CD14-positive monocyte (primary cell): Measurements from ENCODE around the gene SYTL3. TPM values are rescaled to one million over a fixed set of nuclear protein-coding genes. Genes with fewer than 3 reads are reported as not detected.

Experiments
- DNase-seq, 3 donors: peaks; one replicate each; pipeline ENCODE4 v3.0.0-alpha.2; 2011 to 2022
- H2AFZ ChIP-seq: 2 replicates; pipeline ENCODE4 v1.6.0; 2012; ENCODE audit warnings: mild to moderate bottlenecking, low read depth, low read length, inconsistent platforms; ENCODE audit not compliant: insufficient read depth, poor library complexity, severe bottlenecking
- H3K27ac ChIP-seq, 2 donors: 1 replicate in 1 of 2; 2 replicates in 1 of 2; pipeline ENCODE4 v1.5.1; 2012 to 2013; ENCODE audit warnings: low read length in 2 of 2, control low read depth in 1 of 2, inconsistent platforms in 1 of 2, low read depth in 1 of 2, mild to moderate bottlenecking in 1 of 2
- H3K27me3 ChIP-seq, 2 donors: one replicate each; pipeline versions ENCODE4 v1.6.0 to v1.6.1; 2011 to 2013; ENCODE audit warnings: low read length in 2 of 2; ENCODE audit not compliant: control insufficient read depth in 2 of 2, insufficient read depth in 2 of 2
- H3K36me3 ChIP-seq, 2 donors: replicated peaks in 1 of 2; 1 replicate in 1 of 2; 2 replicates in 1 of 2; pipeline versions ENCODE4 v1.5.1 to v1.6.1; 2012 to 2013; ENCODE audit warnings: low read length in 2 of 2, control low read depth in 1 of 2, inconsistent platforms in 1 of 2, mild to moderate bottlenecking in 1 of 2; ENCODE audit not compliant: insufficient read depth in 2 of 2, control insufficient read depth in 1 of 2
- H3K4me1 ChIP-seq, 2 donors: 1 replicate in 1 of 2; 2 replicates in 1 of 2; pipeline versions ENCODE4 v1.5.1 to v1.6.1; 2012 to 2013; ENCODE audit warnings: low read length in 2 of 2, control low read depth in 1 of 2, inconsistent platforms in 1 of 2, mild to moderate bottlenecking in 1 of 2, moderate library complexity in 1 of 2; ENCODE audit not compliant: insufficient read depth in 2 of 2, control insufficient read depth in 1 of 2
- H3K4me2 ChIP-seq: replicated peaks from 2 replicates; pipeline ENCODE3; 2012; ENCODE audit warnings: low read length, moderate library complexity, mild to moderate bottlenecking; ENCODE audit not compliant: poor library complexity, severe bottlenecking; ENCODE audit errors: extremely low read depth
- H3K4me3 ChIP-seq, 3 experiments: fragments of 200-600 bp in 1 of 3; sonication (generic) in 1 of 3; replicated peaks in 1 of 3; 1 replicate in 2 of 3; 2 replicates in 1 of 3; pipeline ENCODE4 v1.5.1; 2011 to 2013; ENCODE audit warnings: low read length in 3 of 3, mild to moderate bottlenecking in 3 of 3, control low read depth in 2 of 3, low read depth in 2 of 3, inconsistent platforms in 1 of 3, moderate library complexity in 1 of 3
- H3K79me2 ChIP-seq: 2 replicates; pipeline ENCODE4 v1.6.0; 2012; ENCODE audit warnings: mild to moderate bottlenecking, control low read depth, inconsistent platforms, low read length, moderate library complexity; ENCODE audit not compliant: insufficient read depth
- H3K9ac ChIP-seq: 2 replicates; pipeline ENCODE4 v1.6.0; 2017; ENCODE audit warnings: low read length, mild to moderate bottlenecking; ENCODE audit not compliant: insufficient read depth, poor library complexity, severe bottlenecking
- H3K9me3 ChIP-seq, 2 donors: replicated peaks in 1 of 2; 1 replicate in 1 of 2; 2 replicates in 1 of 2; pipeline versions ENCODE4 v1.5.1 to v1.6.1; 2012 to 2013; ENCODE audit warnings: low read length in 2 of 2, control low read depth in 1 of 2; ENCODE audit not compliant: control insufficient read depth in 1 of 2, insufficient read depth in 1 of 2
- H4K20me1 ChIP-seq: 2 replicates; pipeline ENCODE4 v1.6.0; 2012; ENCODE audit warnings: mild to moderate bottlenecking, low read length, control low read depth, moderate library complexity; ENCODE audit not compliant: insufficient read depth
- H3K27ac Mint-ChIP-seq, 7 donors: one replicate each; pipeline ENCODE4 v1.8.0; 2020; ENCODE audit warnings: mild to moderate bottlenecking in 7 of 7, mixed read lengths in 7 of 7, moderate library complexity in 6 of 7, inconsistent platforms in 2 of 7
- H3K27me3 Mint-ChIP-seq, 3 donors: one replicate each; pipeline ENCODE4 v1.8.0; 2021 to 2022; ENCODE audit warnings: low read depth in 3 of 3, mild to moderate bottlenecking in 3 of 3, mixed read lengths in 3 of 3, moderate library complexity in 3 of 3, inconsistent platforms in 1 of 3
- H3K36me3 Mint-ChIP-seq, 2 donors: one replicate each; pipeline ENCODE4 v1.8.0; 2020; ENCODE audit warnings: mixed read lengths in 2 of 2, inconsistent platforms in 1 of 2, mild to moderate bottlenecking in 1 of 2
- H3K4me1 Mint-ChIP-seq: one replicate; pipeline ENCODE4 v1.8.0; 2020; ENCODE audit warnings: mild to moderate bottlenecking, mixed read lengths
- H3K4me3 Mint-ChIP-seq, 2 donors: one replicate each; pipeline ENCODE4 v1.8.0; 2020; ENCODE audit warnings: mild to moderate bottlenecking in 2 of 2, mixed read lengths in 2 of 2, moderate library complexity in 1 of 2
- H3K9me3 Mint-ChIP-seq, 7 donors: one replicate each; pipeline ENCODE4 v1.8.0; 2020 to 2022; ENCODE audit warnings: mixed read lengths in 7 of 7, mild to moderate bottlenecking in 6 of 7, moderate library complexity in 6 of 7, inconsistent platforms in 2 of 7
- CTCF ChIP-seq: fragments of 200-600 bp; IDR thresholded peaks from one replicate; pipeline ENCODE4 v1.8.0; 2022; ENCODE audit warnings: antibody characterized with exemption, mild to moderate bottlenecking
- WGBS: methylation state at CpG from one replicate; pipeline ENCODE4 v1.1.5; 2013; ENCODE audit warnings: missing lambda C conversion rate; ENCODE audit not compliant: insufficient coverage; 5-methylcytosine and 5-hydroxymethylcytosine counted together
- intact Hi-C, 2 donors: fragments of 100-400 bp; cut with micrococcal nuclease; formaldehyde crosslinking; loops; one replicate each; pipeline versions ENCODE4 v1.15.0 to v1.15.1; 2023
- polyA plus RNA-seq, 3 donors: library from polyadenylated mRNA; depleted of rRNA in 1 of 3; unstranded in 2 of 3; stranded (reverse) in 1 of 3; fragments of 300-500 nt in 2 of 3; fragments of >200 nt in 1 of 3; fragmentation: Illumina TruSeq in 2 of 3; gene quantifications; 1 replicate in 2 of 3; 2 replicates in 1 of 3; pipeline ENCODE4 v1.2.3, GENCODE V29; 2012 to 2021

The SYTL3 gene
- polyA plus RNA-seq, 3 donors = 14.6 to 18.7 (median 14.8) TPM

GRCh38 chr6:158783167-158783450 lies 133.3 kb downstream of the SYTL3 start:
- no CpG with 5 or more reads among the region's 4 CpGs for WGBS
- Histone ChIP-seq H3K9ac (no peak overlapping the region), H4K20me1 (peaks cover 48% of the 10 kb centered on the region), H3K27ac (no peak overlapping the region), H3K9me3 (no peaks in the 10 kb centered on the region), H2AFZ (no peak overlapping the region), H3K27me3 (no peaks in the 10 kb centered on the region), H3K4me3 (no peak overlapping the region), H3K4me2 (no peak overlapping the region), H3K4me1 (no peaks in the 10 kb centered on the region), H3K36me3 (peaks cover 87 to 98% of the 10 kb centered on the region in 2 donors), H3K79me2 (no peaks in the 10 kb centered on the region)
- DNase-seq = no peak
- no peaks in the 10 kb centered on the region for H3K27me3 Mint-ChIP-seq
- no peaks in the 10 kb centered on the region for H3K9me3 Mint-ChIP-seq
- peaks cover 90 to 95% of the 10 kb centered on the region in 2 donors for H3K36me3 Mint-ChIP-seq
- no peak overlapping the region for H3K27ac Mint-ChIP-seq
- TF ChIP-seq CTCF = no peak
- H3K4me3 Mint-ChIP-seq = no peak overlapping the region
- intact Hi-C loops = no loop called here
- no peaks in the 10 kb centered on the region for H3K4me1 Mint-ChIP-seq

- Histone ChIP-seq H4K20me1 (peaks cover 47% of the 10 kb centered on the region), H3K79me2 (peaks cover 2% of the 10 kb centered on the region), H3K4me1 (no peaks in the 10 kb centered on the region), H3K4me2 (no peak overlapping the region), H2AFZ (no peak overlapping the region), H3K27ac (peak overlapping the region in 1 of 2 donors; percentile 32), H3K36me3 (peaks cover 86 to 98% of the 10 kb centered on the region in 2 donors), H3K9me3 (no peaks in the 10 kb centered on the region), H3K9ac (no peak overlapping the region), H3K4me3 (no peak overlapping the region), H3K27me3 (no peaks in the 10 kb centered on the region)
- intact Hi-C loops = no loop called here
- H3K36me3 Mint-ChIP-seq = peaks cover 90 to 95% of the 10 kb centered on the region in 2 donors
- H3K27me3 Mint-ChIP-seq = no peaks in the 10 kb centered on the region
- no peaks in the 10 kb centered on the region for H3K9me3 Mint-ChIP-seq
- H3K4me3 Mint-ChIP-seq = no peak overlapping the region
- H3K27ac Mint-ChIP-seq = peak overlapping the region in 2 of 7 donors; percentile 42 to 68
- WGBS = 100% methylated on average over 4 of the region's 5 CpGs
- no peak for DNase-seq
- no peaks in the 10 kb centered on the region for H3K4me1 Mint-ChIP-seq
- TF ChIP-seq CTCF = no peak
These were observed 134.0 kb downstream of the SYTL3 start for GRCh38 chr6:158783851-158784250.
